DND-41 (cell line): ENCODE data around the gene PDSS1.

Experiments
- EZH2 ChIP-seq: IDR thresholded peaks from 3 replicates; pipeline ENCODE4 v1.6.1; 2012; ENCODE audit warnings: borderline replicate concordance, low read depth, mild to moderate bottlenecking, moderate library complexity, low read length, inconsistent platforms; ENCODE audit not compliant: severe bottlenecking
- TF ChIP-seq, protein P1 (sequence below): IDR thresholded peaks from 2 replicates; pipeline ENCODE4 v1.5.1; 2012; ENCODE audit warnings: borderline replicate concordance, low read length, moderate library complexity, mild to moderate bottlenecking; ENCODE audit not compliant: poor library complexity, severe bottlenecking; ENCODE audit errors: extremely low read depth

DNA sequence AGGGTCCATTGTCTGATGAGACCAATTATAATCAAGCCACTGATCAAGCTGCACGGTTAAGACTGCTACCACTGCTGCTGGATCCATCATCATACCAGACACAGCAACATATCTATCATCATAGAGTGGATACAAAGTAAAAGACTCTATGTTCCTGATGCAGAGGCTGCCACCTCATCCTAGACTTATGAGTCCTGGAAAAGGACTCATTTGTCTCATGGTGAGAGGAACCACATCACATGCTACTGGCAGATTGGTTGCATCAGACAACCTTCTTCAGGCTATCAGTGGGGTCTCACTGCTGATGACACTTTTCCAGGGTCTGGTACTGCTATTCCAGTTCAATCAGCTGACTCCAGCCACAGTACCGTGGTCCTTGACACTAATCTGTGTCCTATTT lies 84.3 kb downstream of the PDSS1 start:
- TF ChIP-seq, protein P1, sequence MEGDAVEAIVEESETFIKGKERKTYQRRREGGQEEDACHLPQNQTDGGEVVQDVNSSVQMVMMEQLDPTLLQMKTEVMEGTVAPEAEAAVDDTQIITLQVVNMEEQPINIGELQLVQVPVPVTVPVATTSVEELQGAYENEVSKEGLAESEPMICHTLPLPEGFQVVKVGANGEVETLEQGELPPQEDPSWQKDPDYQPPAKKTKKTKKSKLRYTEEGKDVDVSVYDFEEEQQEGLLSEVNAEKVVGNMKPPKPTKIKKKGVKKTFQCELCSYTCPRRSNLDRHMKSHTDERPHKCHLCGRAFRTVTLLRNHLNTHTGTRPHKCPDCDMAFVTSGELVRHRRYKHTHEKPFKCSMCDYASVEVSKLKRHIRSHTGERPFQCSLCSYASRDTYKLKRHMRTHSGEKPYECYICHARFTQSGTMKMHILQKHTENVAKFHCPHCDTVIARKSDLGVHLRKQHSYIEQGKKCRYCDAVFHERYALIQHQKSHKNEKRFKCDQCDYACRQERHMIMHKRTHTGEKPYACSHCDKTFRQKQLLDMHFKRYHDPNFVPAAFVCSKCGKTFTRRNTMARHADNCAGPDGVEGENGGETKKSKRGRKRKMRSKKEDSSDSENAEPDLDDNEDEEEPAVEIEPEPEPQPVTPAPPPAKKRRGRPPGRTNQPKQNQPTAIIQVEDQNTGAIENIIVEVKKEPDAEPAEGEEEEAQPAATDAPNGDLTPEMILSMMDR, result no peak
- no peak for TF ChIP-seq EZH2
